Activated CD8-positive, alpha-beta memory T cell treated with anti-CD3 and anti-CD28 coated beads, Interleukin-2, amount 10 ng/mL, durations not matched to agents 7 days and 5 days (primary cell): ENCODE measurements around the gene NDUFB2. TPM values are rescaled to one million over a fixed set of nuclear protein-coding genes. Genes with fewer than 3 reads are reported as not detected.
A peak's percentile ranks its signal among the peaks of the same experiment; 100 is the strongest.
"Not testable (repeated sequence)": the region's sequence is repeated elsewhere in the genome, so short reads cannot be mapped to it uniquely, and the experiment has no call there.

ENCODE experiments used
- ATAC-seq: fragments of 150-1000 bp; cut with Tn5 transposase; one replicate; pipeline ENCODE4 v1.10.0; 2021; ENCODE audit warnings: moderate library complexity
- CTCF ChIA-PET: fragments of 350-600 bp; sonication (Branson Sonifier 250); formaldehyde crosslinking; loops from one replicate; lab custom pipeline; 2021; ENCODE audit warnings: antibody characterized with exemption; lab: Charles Lee
- DNase-seq: peaks from one replicate; pipeline ENCODE4 v3.0.0-alpha.2; 2020
- H3K27ac Mint-ChIP-seq: one replicate; pipeline ENCODE4 v1.8.0; 2021; ENCODE audit warnings: mild to moderate bottlenecking, mixed read lengths
- H3K27me3 Mint-ChIP-seq: one replicate; pipeline ENCODE4 v1.8.0; 2021; ENCODE audit warnings: mixed read lengths
- H3K36me3 Mint-ChIP-seq: one replicate; pipeline ENCODE4 v1.8.0; 2021; ENCODE audit warnings: mild to moderate bottlenecking, mixed read lengths
- H3K4me1 Mint-ChIP-seq: one replicate; pipeline ENCODE4 v1.8.0; 2021; ENCODE audit warnings: mixed read lengths
- H3K4me3 Mint-ChIP-seq: one replicate; pipeline ENCODE4 v1.8.0; 2021; ENCODE audit warnings: mild to moderate bottlenecking, moderate library complexity, mixed read lengths
- H3K9me3 Mint-ChIP-seq: one replicate; pipeline ENCODE4 v1.8.0; 2022; ENCODE audit warnings: low read depth, mixed read lengths
- total RNA-seq, 2 experiments: library from RNA; stranded (reverse); gene quantifications; one replicate each; pipeline ENCODE4 v1.2.3, GENCODE V29; 2021

NDUFB2 gene
- total RNA-seq, 2 experiments from 2014 or later, result 165 to 170 TPM

DNA sequence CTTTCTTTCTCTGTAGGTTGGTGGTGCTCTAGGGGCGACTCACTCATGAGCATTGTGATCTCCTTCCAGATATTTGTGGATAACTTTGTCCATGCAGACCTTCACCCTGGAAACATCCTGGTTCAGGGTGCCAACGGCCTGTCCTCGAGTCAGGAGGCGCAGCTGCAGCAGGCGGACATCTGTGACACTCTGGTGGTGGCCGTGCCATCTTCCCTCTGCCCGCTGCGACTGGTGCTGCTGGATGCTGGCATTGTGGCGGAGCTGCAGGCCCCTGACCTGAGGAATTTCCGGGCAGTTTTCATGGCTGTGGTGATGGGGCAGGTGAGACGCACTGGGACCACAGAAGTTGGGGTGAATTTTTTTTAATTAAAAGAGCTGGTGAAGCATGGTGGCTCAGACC is 9.6 kb upstream of the NDUFB2 start:
- ATAC-seq, result no peak
- peaks cover under 1% of the 10 kb centered on the region for H3K4me1 Mint-ChIP-seq
- H3K9me3 Mint-ChIP-seq, result no peaks in the 10 kb centered on the region
- DNase-seq, result no peak
- H3K27me3 Mint-ChIP-seq, result no peaks in the 10 kb centered on the region
- H3K27ac Mint-ChIP-seq, result no peak overlapping the region
- H3K4me3 Mint-ChIP-seq, result no peak overlapping the region
- H3K36me3 Mint-ChIP-seq, result peaks cover 13% of the 10 kb centered on the region
- CTCF ChIA-PET, result interaction anchor here (1.3 kb wide), 1 partner anchor 328 kb away, joined by 3 read pairs; the partner anchor contains the start of gene MRPS33

DNA sequence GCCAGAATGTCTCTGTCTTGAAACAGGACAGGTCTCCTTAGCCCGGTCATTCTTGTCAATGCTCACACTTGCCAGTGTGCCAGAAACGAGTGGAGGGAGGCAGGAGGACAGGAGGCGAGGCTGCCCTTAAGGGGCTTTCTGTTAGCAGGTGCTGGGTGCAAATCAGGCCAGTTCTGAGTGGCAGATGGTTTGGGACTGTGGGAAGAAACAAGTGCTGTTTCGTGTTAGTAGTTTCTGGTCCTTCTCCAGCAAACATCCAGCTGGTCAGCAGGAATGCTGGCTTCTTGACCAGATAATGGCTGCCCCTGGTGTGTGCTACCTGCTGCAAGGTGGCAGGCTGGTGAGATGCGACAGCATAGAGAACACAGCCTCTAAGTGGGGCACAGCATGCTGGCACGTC is 8.2 kb upstream of the NDUFB2 start:
- DNase-seq (no peak), ATAC-seq (no peak)
- Mint-ChIP-seq H3K4me1 (peaks cover 12% of the 10 kb centered on the region), H3K27ac (no peak overlapping the region), H3K9me3 (no peaks in the 10 kb centered on the region), H3K27me3 (no peaks in the 10 kb centered on the region), H3K36me3 (peaks cover 18% of the 10 kb centered on the region), H3K4me3 (no peak overlapping the region)
- CTCF ChIA-PET, result no interaction called here

DNA sequence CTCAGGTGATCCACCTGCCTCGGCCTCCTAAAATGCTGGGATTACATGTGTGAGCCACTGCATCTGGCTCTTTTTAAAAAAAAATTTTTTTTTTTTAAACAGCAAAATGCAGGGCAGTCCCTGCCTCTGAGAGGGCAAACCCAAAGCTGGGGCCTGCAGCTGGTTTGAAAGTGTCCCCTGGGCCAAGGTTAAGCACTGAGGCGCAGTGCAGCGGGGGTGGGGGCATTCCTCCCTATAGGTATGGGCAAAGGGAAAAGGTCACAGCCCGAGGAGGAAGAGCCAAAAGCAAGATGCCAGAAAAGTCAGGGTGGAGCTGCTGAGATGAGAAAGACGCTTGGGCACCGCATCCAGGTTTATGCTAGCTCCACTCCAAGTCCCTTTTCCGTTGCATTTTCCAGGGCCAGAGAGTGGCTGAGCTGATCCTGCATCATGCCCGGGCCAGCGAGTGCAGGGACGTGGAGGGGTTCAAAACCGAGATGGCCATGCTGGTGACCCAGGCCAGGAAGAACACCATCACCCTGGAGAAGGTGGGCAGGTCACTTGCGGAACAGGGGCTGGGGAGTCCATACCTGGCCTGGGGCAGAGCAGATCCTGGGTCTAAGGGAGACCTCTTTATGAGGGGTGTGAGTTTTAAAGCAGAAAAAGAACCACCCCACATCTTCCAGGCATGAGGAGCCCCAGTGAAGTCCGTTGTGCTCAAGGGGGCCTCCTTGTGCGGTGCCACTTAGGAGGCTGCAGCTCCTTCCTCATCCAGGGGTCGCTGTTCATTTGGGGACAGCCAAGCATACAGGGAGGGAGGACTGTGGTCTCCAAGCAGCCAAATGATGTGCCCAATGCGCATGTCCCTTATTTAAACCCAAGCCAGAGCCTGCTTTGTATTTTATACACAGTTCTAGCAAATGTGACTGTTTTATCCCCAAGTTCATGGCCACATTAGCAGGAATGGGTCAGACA is 7.0 kb upstream of the NDUFB2 start:
- Mint-ChIP-seq H3K9me3 (no peaks in the 10 kb centered on the region), H3K36me3 (peaks cover 15% of the 10 kb centered on the region)

DNA sequence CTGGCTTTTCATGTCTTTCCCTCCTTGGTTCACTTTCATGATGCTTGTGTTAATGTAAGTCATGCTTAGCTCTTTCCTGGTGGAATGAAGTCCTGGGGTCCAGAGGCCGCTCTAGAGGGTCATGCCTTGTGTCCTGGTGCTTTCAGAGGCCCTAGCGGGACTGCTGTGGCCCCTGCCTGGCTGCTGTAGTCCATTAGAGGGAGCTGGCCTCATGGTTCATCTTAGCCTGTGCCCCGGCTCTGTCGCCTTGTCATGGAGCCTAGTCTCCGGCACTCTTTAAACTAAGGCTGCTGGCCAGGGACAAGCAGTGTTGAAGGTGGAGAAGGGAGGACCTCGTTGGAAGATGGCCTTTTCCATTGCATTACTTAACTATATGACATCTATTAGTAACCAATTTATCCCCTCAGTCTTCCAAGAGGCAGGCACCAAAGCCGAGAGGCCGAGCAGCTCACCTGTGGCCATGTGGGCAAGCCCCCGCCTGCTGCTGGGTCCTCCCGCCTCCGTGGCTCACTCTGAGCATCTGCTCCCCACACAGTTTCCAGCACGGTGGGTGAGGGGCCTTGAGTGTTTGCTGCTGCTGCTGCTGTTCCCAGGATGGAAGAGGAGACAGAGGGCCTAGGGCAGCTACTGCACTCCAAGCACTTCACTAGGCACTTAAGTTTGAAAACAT is 5.0 kb upstream of the NDUFB2 start:
- no peak for ATAC-seq
- CTCF ChIA-PET, result no interaction called here
- H3K4me1 Mint-ChIP-seq, result peaks cover 18% of the 10 kb centered on the region
- no peak for DNase-seq
- no peak overlapping the region for H3K27ac Mint-ChIP-seq
- no peaks in the 10 kb centered on the region for H3K27me3 Mint-ChIP-seq
- H3K9me3 Mint-ChIP-seq, result no peaks in the 10 kb centered on the region
- H3K36me3 Mint-ChIP-seq, result peaks cover 12% of the 10 kb centered on the region
- no peak overlapping the region for H3K4me3 Mint-ChIP-seq

More for the DNA sequence above, 7.0 kb upstream of the NDUFB2 start:
- DNase-seq (no peak), ATAC-seq (no peak)
- Mint-ChIP-seq H3K4me1 (peaks cover 13% of the 10 kb centered on the region), H3K27me3 (no peaks in the 10 kb centered on the region), H3K4me3 (no peak overlapping the region), H3K27ac (no peak overlapping the region)
- CTCF ChIA-PET, result interaction anchor here (1.0 kb wide), 1 partner anchor 20 kb away, joined by 3 read pairs; no protein-coding TSS in a partner anchor

DNA sequence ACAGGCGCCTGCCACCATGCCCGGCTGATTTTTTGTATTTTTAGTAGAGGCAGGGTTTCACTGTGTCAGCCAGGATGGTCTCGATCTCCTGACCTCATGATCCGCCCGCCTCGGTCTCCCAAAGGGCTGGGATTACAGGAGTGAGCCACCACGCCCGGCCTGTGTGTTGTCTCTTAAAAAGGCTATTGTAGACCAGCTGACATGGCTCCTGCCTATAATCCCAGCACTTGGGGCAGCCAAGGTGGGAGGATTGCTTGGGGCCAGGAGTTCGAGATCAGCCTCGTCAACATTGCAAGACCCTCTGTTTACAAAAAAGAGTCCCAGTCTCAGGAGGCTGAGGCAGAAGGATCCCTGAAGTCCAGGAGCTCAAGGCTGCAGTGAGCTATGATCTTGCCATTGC is 2.7 kb upstream of the NDUFB2 start:
- not testable (repeated sequence) for ATAC-seq, H3K27ac Mint-ChIP-seq, H3K4me3 Mint-ChIP-seq, H3K9me3 Mint-ChIP-seq, DNase-seq, H3K27me3 Mint-ChIP-seq
- CTCF ChIA-PET, result interaction anchor here (1.4 kb wide), 1 partner anchor 176 kb away, joined by 3 read pairs; no protein-coding TSS in a partner anchor
- Mint-ChIP-seq H3K4me1 (peaks cover 33% of the 10 kb centered on the region), H3K36me3 (peaks cover 12% of the 10 kb centered on the region)

DNA sequence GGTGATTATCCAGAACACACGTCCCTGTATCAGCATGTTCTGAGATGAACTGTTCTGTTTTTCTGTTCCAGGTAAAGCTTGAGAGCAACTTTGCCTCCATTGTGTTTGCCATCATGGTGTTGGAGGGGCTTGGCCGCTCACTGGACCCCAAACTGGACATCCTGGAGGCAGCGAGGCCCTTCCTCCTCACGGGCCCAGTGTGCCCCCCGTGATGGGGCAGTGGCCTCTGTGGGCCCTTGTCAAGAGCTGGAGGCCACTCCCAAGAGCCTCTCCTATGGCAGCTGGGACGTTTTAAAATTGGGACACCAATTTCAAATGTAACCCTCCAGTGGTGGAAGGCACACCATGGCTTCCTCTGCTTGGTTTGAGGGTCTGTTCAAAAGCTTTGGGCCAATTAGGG is 1.9 kb upstream of the NDUFB2 start:
- peaks cover 38% of the 10 kb centered on the region for H3K4me1 Mint-ChIP-seq
- CTCF ChIA-PET, result no interaction called here
- H3K9me3 Mint-ChIP-seq, result no peaks in the 10 kb centered on the region
- DNase-seq, result peak; percentile 25
- ATAC-seq, result no peak
- H3K36me3 Mint-ChIP-seq, result peaks cover 12% of the 10 kb centered on the region
- H3K4me3 Mint-ChIP-seq, result no peak overlapping the region
- no peak overlapping the region for H3K27ac Mint-ChIP-seq
- H3K27me3 Mint-ChIP-seq, result no peaks in the 10 kb centered on the region

DNA sequence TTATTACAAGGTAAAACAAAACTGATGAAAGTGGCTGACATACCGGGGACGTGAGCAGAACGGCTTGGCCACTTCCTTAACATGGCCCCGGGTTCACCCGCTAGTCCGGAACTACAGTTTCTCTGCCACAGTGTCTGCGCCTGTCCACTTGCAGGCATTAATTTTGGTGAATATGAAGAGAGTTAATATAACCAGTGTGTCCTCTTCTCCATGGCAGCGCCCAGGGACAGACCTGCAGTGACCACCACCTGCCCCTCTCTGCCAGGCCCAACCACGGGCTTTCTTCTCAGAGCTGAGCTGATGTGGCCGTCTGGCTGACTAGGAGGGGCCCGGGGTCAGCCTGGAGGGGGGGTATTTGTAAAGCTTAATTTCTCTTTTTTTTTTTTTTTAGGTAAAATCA is 1.1 kb upstream of the NDUFB2 start:
- Mint-ChIP-seq H3K4me1 (peaks cover 42% of the 10 kb centered on the region), H3K4me3 (no peak overlapping the region), H3K27ac (no peak overlapping the region), H3K9me3 (no peaks in the 10 kb centered on the region), H3K27me3 (no peaks in the 10 kb centered on the region), H3K36me3 (peaks cover 15% of the 10 kb centered on the region)
- ATAC-seq (no peak), DNase-seq (peak; percentile 35)
- CTCF ChIA-PET, result interaction anchor here (1.3 to 2.0 kb wide), 2 partner anchors 22 to 228 kb away, joined by 4 read pairs; partner anchors contain the start of gene ADCK2

DNA sequence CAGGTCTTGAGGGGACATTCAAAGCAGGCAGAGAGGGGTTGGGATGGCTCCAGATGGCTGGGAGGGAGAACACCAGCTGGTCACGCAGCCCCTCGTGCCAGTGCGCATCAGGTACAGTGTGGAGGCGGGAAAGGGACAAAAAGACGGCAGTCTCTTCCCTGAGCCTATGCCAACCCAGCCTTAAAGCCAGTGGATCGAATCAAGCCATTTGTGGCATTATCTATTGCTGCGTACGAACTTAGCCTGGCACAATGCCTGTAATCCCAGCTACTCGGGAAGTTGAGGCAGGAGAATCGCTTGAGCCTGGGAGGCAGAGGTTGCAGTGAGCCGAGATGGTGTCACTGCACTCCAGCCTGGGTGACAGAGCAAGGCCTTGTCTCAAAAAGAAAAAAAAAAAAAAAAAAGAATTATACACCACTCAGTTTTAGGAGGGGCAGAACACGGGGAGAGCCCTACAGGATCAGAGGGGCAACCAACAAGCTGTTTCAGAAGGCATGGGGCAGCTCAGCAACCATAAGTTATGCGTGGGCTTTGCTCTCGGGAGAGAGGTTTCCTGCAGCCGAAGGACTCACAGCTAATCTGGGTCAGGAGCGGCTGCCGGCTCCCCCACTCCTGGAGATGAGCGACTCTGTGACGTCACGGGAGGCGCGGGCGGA is 356 bp upstream of the NDUFB2 start:
- H3K27ac Mint-ChIP-seq, result peak overlapping the region; percentile 96
- H3K27me3 Mint-ChIP-seq, result no peaks in the 10 kb centered on the region
- no peak for ATAC-seq
- peaks cover 42% of the 10 kb centered on the region for H3K4me1 Mint-ChIP-seq
- peak; percentile 96 for DNase-seq
- peaks cover 15% of the 10 kb centered on the region for H3K36me3 Mint-ChIP-seq
- H3K4me3 Mint-ChIP-seq, result peak overlapping the region; percentile 97
- CTCF ChIA-PET, result interaction anchor here (1.3 to 2.0 kb wide), 2 partner anchors 23 to 228 kb away, joined by 4 read pairs; partner anchors contain the start of gene ADCK2
- no peaks in the 10 kb centered on the region for H3K9me3 Mint-ChIP-seq

DNA sequence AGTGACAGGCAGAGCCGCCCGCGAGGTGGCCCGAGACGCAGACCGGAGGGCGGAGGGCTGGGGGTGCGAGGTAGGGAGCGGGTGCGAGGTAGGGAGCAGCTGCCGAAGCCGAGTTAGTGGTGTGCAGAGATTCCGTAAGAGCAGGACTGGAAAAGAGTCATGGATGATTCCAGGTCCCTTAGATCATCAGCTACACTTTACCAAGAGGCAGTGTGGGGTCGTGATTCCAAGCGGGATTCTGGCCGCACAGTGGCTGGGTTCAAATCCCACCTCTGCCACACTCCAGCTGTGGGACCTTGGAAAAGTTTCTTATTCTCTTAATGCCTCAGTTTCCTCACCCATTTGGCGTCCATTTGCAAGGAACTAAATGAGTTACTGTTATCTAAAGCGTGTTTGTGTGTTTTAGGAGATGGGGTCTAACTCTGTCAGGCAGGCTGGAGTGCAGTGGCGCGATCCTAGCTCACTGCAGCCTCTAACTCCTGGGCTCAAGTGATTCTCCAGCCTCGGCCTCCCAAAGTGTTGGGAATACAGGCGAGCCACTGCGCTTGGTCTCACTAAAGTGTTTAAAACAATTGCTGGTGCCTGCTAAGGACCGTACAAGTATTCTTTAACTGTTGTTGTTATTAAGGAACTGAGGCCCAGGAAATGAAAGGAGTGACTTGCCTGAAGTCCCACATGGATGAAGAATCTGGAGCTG is 1.1 kb downstream of the NDUFB2 start:
- no peak for DNase-seq
- Mint-ChIP-seq H3K27me3 (no peaks in the 10 kb centered on the region), H3K9me3 (no peaks in the 10 kb centered on the region), H3K4me3 (peak overlapping the region; percentile 97), H3K27ac (peak overlapping the region; percentile 96), H3K4me1 (peaks cover 36% of the 10 kb centered on the region), H3K36me3 (peaks cover 12% of the 10 kb centered on the region)
- CTCF ChIA-PET, result interaction anchor here (1.1 kb wide), 1 partner anchor 22 kb away, joined by 5 read pairs; no protein-coding TSS in a partner anchor
- no peak for ATAC-seq

DNA sequence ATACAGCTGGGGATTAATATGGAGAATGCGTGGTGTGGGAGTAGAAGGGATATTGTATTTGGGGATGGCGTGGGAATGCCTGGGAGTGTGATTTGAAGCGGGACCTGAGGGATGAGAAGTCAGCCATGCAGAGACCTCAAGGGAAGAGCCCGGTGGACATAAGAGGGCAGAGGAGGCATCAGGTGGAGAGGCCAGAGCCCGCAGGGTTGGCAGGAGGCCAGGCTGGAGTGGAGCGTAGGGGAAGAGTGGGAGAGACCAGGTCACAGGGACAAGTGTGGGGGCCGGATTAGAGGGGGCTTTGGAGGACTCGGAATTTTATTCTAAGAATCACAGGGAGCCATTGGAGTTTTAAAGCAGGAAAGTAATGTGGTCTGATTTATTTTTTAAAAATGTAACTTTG is 2.0 kb downstream of the NDUFB2 start:
- CTCF ChIA-PET, result no interaction called here
- H3K4me1 Mint-ChIP-seq, result peaks cover 31% of the 10 kb centered on the region

DNA sequence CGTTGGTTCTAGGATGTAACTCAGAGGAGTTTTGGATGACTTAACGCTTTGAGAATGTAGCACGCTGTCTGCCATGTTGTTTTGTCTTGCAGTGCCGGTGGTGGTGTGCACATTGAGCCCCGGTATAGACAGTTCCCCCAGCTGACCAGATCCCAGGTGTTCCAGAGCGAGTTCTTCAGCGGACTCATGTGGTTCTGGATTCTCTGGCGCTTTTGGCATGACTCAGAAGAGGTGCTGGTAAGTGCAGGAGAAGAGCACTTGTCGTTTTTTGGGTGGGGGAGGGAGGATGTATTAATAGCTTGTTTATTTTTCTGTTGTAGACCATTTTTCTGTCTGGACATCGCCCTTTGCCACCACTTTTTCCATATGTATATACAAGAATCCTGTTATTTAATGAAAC is 6.3 kb downstream of the NDUFB2 start:
- no peak overlapping the region for H3K27ac Mint-ChIP-seq

More for the DNA sequence above, 2.0 kb downstream of the NDUFB2 start:
- Mint-ChIP-seq H3K36me3 (peaks cover 14% of the 10 kb centered on the region), H3K4me3 (peak overlapping the region; percentile 97), H3K27ac (peak overlapping the region; percentile 96), H3K27me3 (no peaks in the 10 kb centered on the region), H3K9me3 (no peaks in the 10 kb centered on the region)
- ATAC-seq (no peak), DNase-seq (no peak)

DNA sequence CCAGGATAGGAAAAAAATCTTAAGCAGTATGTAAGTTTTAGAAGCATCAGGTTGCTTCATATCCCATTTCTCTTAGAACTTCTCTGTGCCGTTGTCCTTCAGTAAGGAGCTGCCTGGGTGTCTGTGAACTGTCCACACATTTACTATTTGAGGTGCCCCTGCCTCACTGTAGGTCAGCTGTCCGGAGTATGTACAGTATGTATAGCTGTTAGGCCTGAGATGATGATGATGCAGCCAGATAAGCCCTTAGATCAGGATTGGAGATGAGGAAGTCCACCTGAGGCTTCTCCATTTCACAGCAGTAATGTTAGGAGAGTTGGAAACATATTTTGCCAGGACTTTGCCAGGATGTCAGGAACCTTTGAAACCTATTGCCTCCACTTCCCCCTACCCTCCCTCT is 7.7 kb downstream of the NDUFB2 start:
- H3K36me3 Mint-ChIP-seq, result peaks cover 31% of the 10 kb centered on the region
- DNase-seq (no peak), ATAC-seq (no peak)
- CTCF ChIA-PET, result no interaction called here
- H3K27ac Mint-ChIP-seq, result no peak overlapping the region
- peaks cover 10% of the 10 kb centered on the region for H3K4me1 Mint-ChIP-seq
- no peak overlapping the region for H3K4me3 Mint-ChIP-seq
- no peaks in the 10 kb centered on the region for H3K27me3 Mint-ChIP-seq
- no peaks in the 10 kb centered on the region for H3K9me3 Mint-ChIP-seq

More for the DNA sequence above, 6.3 kb downstream of the NDUFB2 start:
- no peaks in the 10 kb centered on the region for H3K9me3 Mint-ChIP-seq
- CTCF ChIA-PET, result interaction anchor here (1.8 kb wide), 1 partner anchor 50 kb away, joined by 5 read pairs; no protein-coding TSS in a partner anchor
- ATAC-seq, result no peak
- H3K36me3 Mint-ChIP-seq, result peaks cover 31% of the 10 kb centered on the region
- DNase-seq, result no peak
- no peaks in the 10 kb centered on the region for H3K27me3 Mint-ChIP-seq
- peaks cover 20% of the 10 kb centered on the region for H3K4me1 Mint-ChIP-seq
- no peak overlapping the region for H3K4me3 Mint-ChIP-seq
